Measurements from ENCODE around the gene RIC1. TPM values are rescaled to one million over a fixed set of nuclear protein-coding genes. Genes with fewer than 3 reads are reported as not detected.
"Not testable (repeated sequence)": the region's sequence is repeated elsewhere in the genome, so short reads cannot be mapped to it uniquely, and the experiment has no call there.

Gene RIC1
- total RNA-seq, 1 donor from 2014 or later, result 46.2 TPM

DNA sequence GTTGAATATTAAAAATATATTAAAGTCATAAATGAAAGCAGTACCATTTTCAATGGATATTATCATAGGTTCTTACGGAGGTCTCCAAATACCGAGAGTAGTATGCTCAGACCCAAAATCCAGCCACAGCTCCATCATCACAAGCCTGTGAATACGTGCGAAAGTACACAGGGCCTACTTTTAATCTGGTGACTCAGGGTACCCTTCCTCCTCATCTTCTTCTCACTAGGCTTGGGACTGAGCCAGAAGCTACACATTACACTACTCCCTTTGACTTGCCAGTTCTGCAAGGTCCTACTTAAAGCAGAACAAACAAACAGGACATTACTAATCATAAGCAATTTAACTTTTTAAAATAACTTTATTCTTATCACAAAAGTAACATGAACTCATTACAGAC lies 7.6 kb upstream of the RIC1 start:
- DNase-seq (ENCODE audit: low read depth), result peak; percentile 19

- DNase-seq (ENCODE audit: low read depth), result peak; percentile 61
These were observed 6.9 kb upstream of the RIC1 start for GRCh38 chr9:5622016-5622415.

DNA sequence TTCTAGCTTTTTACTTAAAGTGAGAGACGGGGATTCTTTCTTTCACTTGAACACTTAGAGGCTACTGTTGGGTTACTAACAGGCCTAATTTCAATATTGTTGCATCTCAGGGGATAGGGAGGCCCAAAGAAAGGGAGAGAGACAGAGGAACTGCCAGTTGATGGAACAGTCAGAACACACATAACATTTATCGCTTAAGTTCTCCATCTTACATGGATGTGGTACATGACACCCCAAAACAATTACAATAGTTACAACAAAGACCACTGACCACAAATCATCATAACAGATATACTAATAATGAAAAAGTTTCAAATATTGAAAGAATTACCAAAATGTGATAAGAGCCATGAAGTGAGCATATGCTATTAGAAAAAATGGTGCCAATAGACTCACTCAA lies 4.3 kb upstream of the RIC1 start:
- no peak for DNase-seq (ENCODE audit: low read depth)

DNA sequence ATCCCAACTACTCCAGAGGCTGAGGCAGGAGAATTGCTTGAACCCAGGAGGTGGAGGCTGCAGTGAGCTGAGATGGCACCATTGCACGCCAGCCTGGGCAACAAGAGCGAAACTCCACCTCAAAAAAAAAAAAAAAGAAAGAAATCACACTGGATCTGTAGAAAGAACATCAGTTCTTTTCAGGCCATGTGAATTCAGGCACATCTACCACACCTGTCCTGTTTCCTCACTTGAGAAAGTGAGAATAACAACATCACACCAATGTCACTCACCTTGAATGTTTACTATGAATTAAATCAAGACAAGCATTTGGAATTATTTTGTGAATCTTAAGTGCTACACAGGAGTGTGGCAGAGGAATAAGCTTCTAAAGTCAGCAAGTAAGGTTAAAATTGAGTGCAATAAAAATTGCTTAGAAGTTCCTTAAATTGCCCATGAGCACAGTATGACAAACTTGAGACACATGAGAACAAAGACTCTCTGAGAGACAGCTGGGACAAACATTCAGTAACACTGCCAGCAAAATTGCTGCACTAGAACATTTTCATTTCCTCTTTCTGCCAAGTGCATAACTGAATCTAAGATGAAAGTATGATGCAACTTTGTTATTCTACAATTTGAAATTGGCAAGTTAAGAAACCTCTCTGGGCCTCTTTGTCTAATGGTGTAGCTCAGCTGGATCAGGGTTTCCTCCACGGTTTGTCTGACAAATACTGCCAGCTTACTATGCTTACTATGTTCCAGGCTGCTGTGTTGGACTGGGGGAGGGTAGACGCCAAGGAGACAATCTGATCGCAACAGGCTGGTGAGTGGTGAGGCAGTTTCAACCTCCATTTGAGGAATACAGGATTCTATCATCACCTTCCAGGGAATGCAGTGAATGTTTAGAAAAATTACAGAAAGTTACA lies 1.9 kb upstream of the RIC1 start:
- DNase-seq (ENCODE audit: low read depth), result peak; percentile 79

DNA sequence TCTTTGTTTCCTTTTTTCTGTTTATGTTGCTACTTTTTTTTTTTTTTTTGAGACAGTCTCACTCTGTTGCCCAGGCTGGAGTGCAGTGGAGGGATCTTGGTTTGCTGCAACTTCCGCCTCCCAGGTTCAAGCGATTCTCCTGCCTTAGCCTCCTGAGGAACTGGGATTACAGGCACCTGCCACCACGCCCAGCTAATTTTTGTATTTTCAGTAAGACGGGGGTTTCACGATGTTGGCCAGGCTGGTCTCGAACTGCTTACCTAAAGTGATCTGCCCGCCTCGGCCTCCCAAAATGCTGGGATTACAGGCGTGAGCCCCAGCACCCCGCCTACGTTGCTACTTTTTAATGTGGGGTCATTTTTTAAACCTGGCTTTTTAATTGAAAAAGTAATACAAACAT lies 1.2 kb upstream of the RIC1 start:
- not testable (repeated sequence) for DNase-seq (ENCODE audit: low read depth)

DNA sequence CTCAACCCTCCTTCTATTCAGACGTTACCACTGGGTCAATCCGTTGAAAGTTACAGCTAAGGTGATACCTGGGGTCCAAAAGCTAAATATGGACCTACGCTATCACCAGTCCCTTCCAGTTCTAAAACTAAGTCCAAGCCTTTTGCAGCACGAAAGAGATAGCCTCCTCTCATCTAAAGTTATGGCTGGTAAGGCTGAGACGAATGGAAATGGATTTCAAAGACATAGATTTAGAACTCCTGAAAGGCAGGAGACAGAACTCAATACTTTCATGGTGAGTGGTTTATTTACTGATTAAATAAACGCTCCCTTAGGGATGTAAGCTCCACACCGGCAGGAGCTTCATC lies 751 bp upstream of the RIC1 start:
- DNase-seq (ENCODE audit: low read depth), result peak; percentile 37

DNA sequence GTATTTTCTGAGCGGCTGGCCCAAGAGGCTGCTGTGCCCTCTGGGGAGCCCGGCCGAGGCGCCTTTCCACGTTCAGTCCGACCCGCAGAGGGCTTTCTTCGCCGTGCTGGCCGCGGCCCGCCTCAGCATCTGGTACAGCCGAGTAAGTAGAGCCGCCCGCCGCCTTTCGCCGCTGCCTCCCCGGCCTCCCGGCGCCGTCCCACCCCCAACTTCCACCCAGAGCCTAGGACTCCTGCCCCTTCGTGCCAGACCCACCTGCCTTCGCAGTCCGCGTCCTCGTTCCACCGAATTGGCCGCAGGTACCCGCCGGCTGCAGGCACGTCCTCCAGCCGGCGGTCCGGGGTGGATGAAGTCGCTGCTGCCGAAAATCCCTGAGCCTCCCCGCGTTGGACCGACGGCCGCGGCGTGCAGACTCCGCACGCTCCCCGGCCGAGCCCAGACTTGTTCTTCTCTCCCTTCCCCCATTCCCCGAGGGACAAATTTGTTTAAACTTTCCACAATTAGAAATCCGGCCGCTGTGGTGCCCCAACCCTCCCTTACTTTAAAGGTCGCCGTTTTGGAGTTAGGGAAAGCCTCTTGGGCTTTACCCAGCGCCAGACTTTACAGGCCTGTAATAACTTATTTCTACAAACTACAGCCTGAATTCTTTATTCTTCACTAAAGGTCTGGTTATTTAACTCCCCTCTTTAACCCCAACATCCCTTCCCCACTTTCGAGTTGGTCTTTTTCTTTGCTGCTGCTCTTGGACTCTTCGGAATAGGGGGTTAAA lies 589 bp downstream of the RIC1 start:
- no peak for DNase-seq (ENCODE audit: low read depth)

GRCh38 chr9:5630081-5630507 lies 1.2 kb downstream of the RIC1 start:
- peak; percentile 47 for DNase-seq (ENCODE audit: low read depth)

DNA sequence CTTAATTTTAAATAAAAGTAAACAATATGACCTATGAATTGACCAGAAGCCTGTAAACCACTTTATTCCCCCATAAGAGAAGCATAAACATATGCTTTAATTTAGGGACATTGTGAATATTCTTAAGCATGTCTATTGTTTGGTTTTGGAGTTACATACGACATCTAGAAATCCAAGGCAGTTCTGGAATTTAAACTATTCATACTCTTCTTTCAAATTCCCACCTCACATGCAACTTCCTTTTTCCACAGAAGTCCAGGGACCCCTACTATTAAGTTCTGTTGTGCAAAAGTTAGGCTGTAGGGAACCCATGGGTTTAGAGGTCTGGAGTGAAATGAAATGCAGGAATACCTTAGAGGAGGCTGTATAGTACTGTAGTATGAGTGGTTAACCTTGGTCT lies 2.1 kb downstream of the RIC1 start:
- DNase-seq (ENCODE audit: low read depth), result peak; percentile 30

- no peak for DNase-seq (ENCODE audit: low read depth)
These were observed 3.6 kb downstream of the RIC1 start for GRCh38 chr9:5632540-5632939.

GRCh38 chr9:5633243-5633642 lies 4.3 kb downstream of the RIC1 start:
- peak; percentile 79 for DNase-seq (ENCODE audit: low read depth)

DNA sequence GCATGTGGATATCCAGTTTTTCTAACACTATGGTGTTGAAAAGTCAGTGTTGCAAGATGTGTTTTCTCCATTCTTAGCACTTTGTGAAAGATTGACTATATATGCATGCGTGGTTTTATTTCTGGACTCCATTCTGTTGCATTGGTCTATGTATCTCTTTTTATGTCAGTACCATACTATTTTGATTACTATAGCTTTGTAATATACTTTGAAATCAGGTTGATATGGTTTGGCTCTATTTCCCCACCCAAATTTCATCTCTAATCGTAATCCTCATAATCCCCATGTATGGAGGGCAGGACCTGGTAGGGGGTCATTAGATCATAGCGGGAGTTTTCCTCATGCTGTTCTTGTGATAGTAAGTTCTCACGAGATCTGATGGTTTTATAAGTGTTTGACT lies 6.5 kb downstream of the RIC1 start:
- DNase-seq (ENCODE audit: low read depth), result no peak

- DNase-seq (ENCODE audit: low read depth), result no peak
These were observed 10.9 kb downstream of the RIC1 start for GRCh38 chr9:5639816-5640215.

DNA sequence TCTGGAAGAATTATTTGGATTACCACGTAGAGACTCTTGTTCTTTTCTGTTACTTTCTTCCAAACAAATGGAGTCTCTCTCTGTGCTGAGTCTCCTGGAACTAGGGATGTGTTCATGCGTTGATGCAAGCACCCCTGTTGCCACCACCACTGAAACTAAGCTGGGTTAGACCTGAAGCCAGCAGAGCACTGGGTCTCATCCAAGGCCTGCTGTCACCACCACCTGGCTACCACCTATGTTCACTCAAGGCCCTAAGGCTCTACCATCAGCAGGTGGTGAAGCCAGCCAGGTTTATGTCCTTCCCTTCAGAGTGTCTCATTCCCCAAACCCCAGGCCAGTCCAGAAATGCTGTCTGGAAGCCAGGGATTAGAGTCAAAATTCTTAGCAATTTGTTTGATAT lies 13.3 kb downstream of the RIC1 start:
- DNase-seq (ENCODE audit: low read depth), result no peak

DNA sequence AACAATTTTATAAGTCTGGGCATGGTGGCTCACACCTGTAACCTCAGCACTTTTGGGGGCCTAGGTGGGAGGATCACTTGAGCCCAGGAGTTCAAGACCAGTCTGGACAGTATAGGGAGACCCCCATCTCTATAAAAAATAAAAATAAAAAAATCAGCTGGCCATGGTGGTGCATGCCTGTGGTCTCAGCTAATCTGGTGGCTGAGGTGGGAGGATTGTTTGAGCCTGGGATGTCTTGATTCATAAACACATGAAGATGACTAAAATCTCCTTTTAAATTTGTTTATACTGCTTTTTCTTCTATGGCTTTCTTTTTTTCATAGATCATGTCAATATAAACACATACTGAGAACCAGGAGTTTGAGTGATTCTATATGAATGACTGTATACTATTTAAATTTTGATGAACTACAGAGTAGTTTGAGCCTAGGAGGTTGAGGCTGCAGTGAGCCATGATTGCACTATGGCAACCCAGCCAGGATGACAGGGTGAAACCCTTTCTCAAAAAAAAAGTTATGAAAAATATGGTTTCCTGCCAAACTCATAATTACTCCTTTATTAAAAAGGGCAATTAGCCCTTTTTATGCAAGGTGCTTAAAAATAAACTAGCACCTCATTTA lies 14.2 kb downstream of the RIC1 start:
- no peak for DNase-seq (ENCODE audit: low read depth)

GRCh38 chr9:5644501-5644900 lies 15.6 kb downstream of the RIC1 start:
- no peak for DNase-seq (ENCODE audit: low read depth)

- DNase-seq (ENCODE audit: low read depth), result no peak
These were observed 17.2 kb downstream of the RIC1 start for GRCh38 chr9:5646116-5646515.

DNA sequence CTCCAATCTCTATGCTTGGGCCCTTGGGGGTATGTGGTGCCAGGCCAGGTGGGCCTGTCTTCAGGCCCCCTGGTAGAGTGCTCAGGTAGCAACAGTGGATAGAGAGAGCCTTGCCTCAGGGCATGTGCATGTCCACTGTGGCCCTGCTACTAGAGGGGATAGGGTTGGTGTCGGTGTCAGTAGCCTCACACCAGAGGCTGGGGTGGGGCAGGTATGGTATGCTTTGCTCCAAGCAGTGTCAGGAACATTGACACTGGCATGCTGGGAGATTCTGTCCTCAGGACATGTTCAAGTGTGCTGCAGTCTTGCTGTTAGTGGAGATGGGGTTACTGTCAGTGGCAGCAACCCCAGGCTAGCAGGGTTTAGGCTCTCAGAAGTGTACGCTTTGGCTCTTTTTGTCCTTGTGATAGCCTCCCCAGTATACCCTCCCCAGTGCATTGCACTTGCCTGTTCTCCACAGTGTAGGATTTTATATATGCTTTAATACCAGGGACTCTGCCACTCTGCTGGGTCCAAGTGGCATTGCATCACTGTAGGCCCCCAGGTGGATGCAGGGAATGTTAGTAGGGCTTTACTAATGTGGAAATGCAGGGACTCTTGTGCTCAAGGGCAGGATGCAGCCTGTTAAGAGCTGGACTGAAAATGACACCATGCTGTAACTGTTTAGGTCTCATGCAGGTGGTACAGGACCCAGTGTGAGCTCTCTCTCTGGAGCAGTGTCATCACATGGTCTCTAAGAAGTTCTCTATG lies 21.6 kb downstream of the RIC1 start:
- DNase-seq (ENCODE audit: low read depth), result no peak

- no peak for DNase-seq (ENCODE audit: low read depth)
These were observed 22.3 kb downstream of the RIC1 start for GRCh38 chr9:5651246-5651645.

GRCh38 chr9:5652821-5653220 lies 23.9 kb downstream of the RIC1 start:
- no peak for DNase-seq (ENCODE audit: low read depth)

GRCh38 chr9:5662804-5663203 lies 33.9 kb downstream of the RIC1 start:
- DNase-seq (ENCODE audit: low read depth), result not testable (repeated sequence)

DNA sequence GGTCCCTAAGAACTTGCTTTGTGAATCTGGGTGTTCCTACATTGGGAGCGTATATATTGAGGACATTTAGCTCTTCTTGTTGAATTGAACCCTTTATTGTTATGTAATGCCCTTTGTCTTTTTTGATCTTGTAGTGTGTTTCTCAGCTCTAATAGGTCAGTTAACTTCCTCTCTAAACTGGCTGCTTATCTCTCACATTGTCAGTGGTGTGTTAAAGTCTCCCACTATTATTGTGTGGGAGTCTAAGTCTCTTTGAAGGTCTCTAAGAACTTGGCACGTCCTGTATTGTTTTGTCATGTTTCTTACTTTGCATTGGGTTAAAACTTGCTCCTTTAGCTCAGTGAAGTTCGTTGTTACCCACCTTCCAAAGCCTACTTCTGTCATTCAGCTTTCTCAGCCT lies 36.2 kb downstream of the RIC1 start:
- DNase-seq (ENCODE audit: low read depth), result no peak

Data from renal cortical epithelial cell (primary cell).